ENCODE data around the gene ZNF416.

ZNF416 gene

GRCh38 chr19:57559008-57559403 is 19.7 kb downstream of the ZNF416 start:
- peak in 1 of 5 donors; percentile 1 for DNase-seq

- DNase-seq, result no peak
Measured at GRCh38 chr19:57558525-57558924, 20.2 kb downstream of the ZNF416 start.

- no peak for DNase-seq
Measured at GRCh38 chr19:57557659-57558058, 21.1 kb downstream of the ZNF416 start.

GRCh38 chr19:57552432-57552831 is 26.3 kb downstream of the ZNF416 start:
- DNase-seq, result no peak

- DNase-seq, result no peak
Measured at GRCh38 chr19:57546513-57546912, 32.2 kb downstream of the ZNF416 start.

- DNase-seq, result no peak
Measured at GRCh38 chr19:57537953-57538547, 40.7 kb downstream of the ZNF416 start.

GRCh38 chr19:57527136-57527881 is 51.4 kb downstream of the ZNF416 start, which contains the start of gene ZNF549:
ZNF549 (plus strand) TSS chr19:57527356; CDS start chr19:57527574, 218 bp downstream.
- peak; percentile 75 to 92 (median 83) for DNase-seq
